Trophoblast cell (in vitro differentiated cells and primary cell): Measurements from ENCODE around the gene FLVCR2.

Experiments
- DNase-seq, 2 donors: peaks; one replicate each; pipeline ENCODE4 v3.0.0-alpha.2; 2016
- H2AFZ ChIP-seq: 2 replicates; pipeline ENCODE4 v1.6.1; 2013; ENCODE audit warnings: low read length, moderate library complexity, mild to moderate bottlenecking; ENCODE audit not compliant: insufficient read depth, poor library complexity
- H2AK5ac ChIP-seq: 2 replicates; pipeline ENCODE4 v1.6.1; 2013; ENCODE audit warnings: mild to moderate bottlenecking, low read length
- H2BK120ac ChIP-seq: 2 replicates; pipeline ENCODE4 v1.6.1; 2013; ENCODE audit warnings: low read length, mild to moderate bottlenecking, moderate library complexity; ENCODE audit not compliant: insufficient read depth, poor library complexity
- H2BK12ac ChIP-seq: 2 replicates; pipeline ENCODE4 v1.6.1; 2013; ENCODE audit warnings: mild to moderate bottlenecking, low read length, moderate library complexity
- H2BK5ac ChIP-seq: 2 replicates; pipeline ENCODE4 v1.6.1; 2013; ENCODE audit warnings: low read length, low read depth, moderate library complexity, mild to moderate bottlenecking; ENCODE audit not compliant: poor library complexity
- H3K14ac ChIP-seq: 2 replicates; pipeline ENCODE4 v1.6.1; 2013; ENCODE audit warnings: mild to moderate bottlenecking, low read length
- H3K18ac ChIP-seq: 2 replicates; pipeline ENCODE4 v1.6.1; 2013; ENCODE audit warnings: mild to moderate bottlenecking, low read length
- H3K23ac ChIP-seq: 2 replicates; pipeline ENCODE4 v1.6.1; 2013; ENCODE audit warnings: low read length
- H3K27ac ChIP-seq: 2 replicates; pipeline ENCODE4 v1.5.1; 2013; ENCODE audit warnings: low read depth, mild to moderate bottlenecking, inconsistent platforms, low read length, moderate library complexity
- H3K27me3 ChIP-seq: 2 replicates; pipeline ENCODE4 v1.6.1; 2013; ENCODE audit warnings: inconsistent platforms, mild to moderate bottlenecking, low read length, moderate library complexity; ENCODE audit not compliant: insufficient read depth
- H3K36me3 ChIP-seq, 2 experiments: 1 replicate in 1 of 2; 2 replicates in 1 of 2; pipeline ENCODE4 v1.6.1; 2013; ENCODE audit warnings: low read length in 2 of 2, mild to moderate bottlenecking in 2 of 2, moderate library complexity in 1 of 2; ENCODE audit not compliant: insufficient read depth in 2 of 2, control insufficient read depth in 1 of 2
- H3K4ac ChIP-seq: 2 replicates; pipeline ENCODE4 v1.6.1; 2013; ENCODE audit warnings: low read depth, mild to moderate bottlenecking, low read length, moderate library complexity
- H3K4me1 ChIP-seq, 2 experiments: 1 replicate in 1 of 2; 2 replicates in 1 of 2; pipeline ENCODE4 v1.6.1; 2013; ENCODE audit warnings: low read length in 2 of 2, mild to moderate bottlenecking in 2 of 2, moderate library complexity in 1 of 2; ENCODE audit not compliant: insufficient read depth in 2 of 2, control insufficient read depth in 1 of 2
- H3K4me2 ChIP-seq: 2 replicates; pipeline ENCODE4 v1.6.1; 2013; ENCODE audit warnings: inconsistent platforms, mild to moderate bottlenecking, low read length, moderate library complexity
- H3K4me3 ChIP-seq: 2 replicates; pipeline ENCODE4 v1.5.1; 2013; ENCODE audit warnings: mild to moderate bottlenecking, low read depth, low read length, inconsistent platforms
- H3K79me1 ChIP-seq: one replicate; pipeline ENCODE4 v1.6.1; 2013; ENCODE audit warnings: low read length
- H3K79me2 ChIP-seq: 2 replicates; pipeline ENCODE4 v1.6.1; 2013; ENCODE audit warnings: low read length, mild to moderate bottlenecking; ENCODE audit not compliant: control insufficient read depth, insufficient read depth, poor library complexity
- H3K9ac ChIP-seq: 2 replicates; pipeline ENCODE4 v1.6.1; 2013; ENCODE audit warnings: mild to moderate bottlenecking, low read length
- H3K9me3 ChIP-seq: 2 replicates; pipeline ENCODE4 v1.6.1; 2013; ENCODE audit warnings: low read depth, mild to moderate bottlenecking, control low read depth, inconsistent platforms, low read length; ENCODE audit not compliant: insufficient read depth
- H4K12ac ChIP-seq: 2 replicates; pipeline ENCODE4 v1.6.1; 2013; ENCODE audit warnings: low read depth, mild to moderate bottlenecking, low read length, moderate library complexity
- H4K8ac ChIP-seq: 2 replicates; pipeline ENCODE4 v1.6.1; 2013; ENCODE audit warnings: low read depth, mild to moderate bottlenecking, low read length, moderate library complexity
- H4K91ac ChIP-seq: one replicate; pipeline ENCODE4 v1.6.1; 2013; ENCODE audit warnings: low read depth, mild to moderate bottlenecking, low read length, moderate library complexity
- WGBS: extraction: QIAGEN DNeasy Blood & Tissue Kit; methylation state at CpG from one replicate; pipeline ENCODE4 v1.1.7; 2013; ENCODE audit warnings: missing lambda C conversion rate; ENCODE audit not compliant: insufficient read length, insufficient coverage; ENCODE audit errors: extremely low coverage; 5-methylcytosine and 5-hydroxymethylcytosine counted together

Gene FLVCR2

GRCh38 chr14:75558440-75558839 is 20.0 kb upstream of the FLVCR2 start:
- DNase-seq: peak in 1 of 2 donors; percentile 14
- no peak overlapping the region for H3K4me2 ChIP-seq
- no peak overlapping the region for H3K4ac ChIP-seq
- no peak overlapping the region for H3K9ac ChIP-seq
- no peak overlapping the region for H4K91ac ChIP-seq
- peaks cover 14 to 21% of the 10 kb centered on the region in 2 experiments for H3K4me1 ChIP-seq
- no peak overlapping the region for H2BK12ac ChIP-seq
- H2AFZ ChIP-seq: no peak overlapping the region
- H4K12ac ChIP-seq: no peak overlapping the region
- peaks cover 0 to 2% of the 10 kb centered on the region in 2 experiments for H3K36me3 ChIP-seq
- no peak overlapping the region for H2BK120ac ChIP-seq
- H2BK5ac ChIP-seq: no peak overlapping the region
- H3K23ac ChIP-seq: no peak overlapping the region
- H3K14ac ChIP-seq: no peak overlapping the region
- no CpG with 5 or more reads among the region's 5 CpGs for WGBS
- no peaks in the 10 kb centered on the region for H3K79me2 ChIP-seq
- no peak overlapping the region for H3K27ac ChIP-seq
- no peak overlapping the region for H2AK5ac ChIP-seq
- H3K9me3 ChIP-seq: peaks cover 7% of the 10 kb centered on the region
- H3K18ac ChIP-seq: no peak overlapping the region
- H3K4me3 ChIP-seq: no peak overlapping the region
- no peak overlapping the region for H4K8ac ChIP-seq
- H3K79me1 ChIP-seq: peaks cover 11% of the 10 kb centered on the region
- H3K27me3 ChIP-seq: no peaks in the 10 kb centered on the region

GRCh38 chr14:75559045-75559444 is 19.4 kb upstream of the FLVCR2 start:
- Histone ChIP-seq H3K18ac (no peak overlapping the region), H4K8ac (no peak overlapping the region), H3K4me3 (no peak overlapping the region), H3K4me2 (no peak overlapping the region), H3K9ac (no peak overlapping the region), H3K4me1 (peaks cover 13 to 18% of the 10 kb centered on the region in 2 experiments), H3K79me1 (peaks cover 10% of the 10 kb centered on the region), H3K27me3 (no peaks in the 10 kb centered on the region), H3K14ac (no peak overlapping the region), H2BK5ac (no peak overlapping the region), H2AK5ac (no peak overlapping the region), H4K91ac (no peak overlapping the region), H3K79me2 (no peaks in the 10 kb centered on the region), H3K36me3 (peaks cover 0 to 2% of the 10 kb centered on the region in 2 experiments), H3K27ac (no peak overlapping the region), H2BK12ac (no peak overlapping the region), H2AFZ (no peak overlapping the region), H3K23ac (no peak overlapping the region), H3K4ac (no peak overlapping the region), H4K12ac (no peak overlapping the region), H2BK120ac (no peak overlapping the region), H3K9me3 (peaks cover 7% of the 10 kb centered on the region)
- no peak for DNase-seq
- no CpG with 5 or more reads among the region's 6 CpGs for WGBS

GRCh38 chr14:75559451-75560222 is 18.8 kb upstream of the FLVCR2 start:
- H2BK120ac ChIP-seq: peak overlapping the region; percentile 8
- peak in 1 of 2 donors; percentile 59 for DNase-seq
- H3K18ac ChIP-seq: no peak overlapping the region
- no peaks in the 10 kb centered on the region for H3K27me3 ChIP-seq
- H3K9ac ChIP-seq: no peak overlapping the region
- H2BK12ac ChIP-seq: no peak overlapping the region
- H2AFZ ChIP-seq: no peak overlapping the region
- peaks cover 10 to 14% of the 10 kb centered on the region in 2 experiments for H3K4me1 ChIP-seq
- H2AK5ac ChIP-seq: no peak overlapping the region
- H4K12ac ChIP-seq: no peak overlapping the region
- no peak overlapping the region for H4K8ac ChIP-seq
- no peak overlapping the region for H3K4ac ChIP-seq
- H3K4me2 ChIP-seq: no peak overlapping the region
- no peak overlapping the region for H3K4me3 ChIP-seq
- H3K36me3 ChIP-seq: peaks cover 0 to 2% of the 10 kb centered on the region in 2 experiments
- H2BK5ac ChIP-seq: no peak overlapping the region
- no peaks in the 10 kb centered on the region for H3K79me2 ChIP-seq
- H3K23ac ChIP-seq: no peak overlapping the region
- H3K14ac ChIP-seq: no peak overlapping the region
- H3K27ac ChIP-seq: no peak overlapping the region
- no peak overlapping the region for H4K91ac ChIP-seq
- peaks cover 7% of the 10 kb centered on the region for H3K9me3 ChIP-seq
- H3K79me1 ChIP-seq: peaks cover 6% of the 10 kb centered on the region
- WGBS: no CpG with 5 or more reads among the region's 6 CpGs

GRCh38 chr14:75561013-75561432 is 17.4 kb upstream of the FLVCR2 start:
- H2BK120ac ChIP-seq: no peak overlapping the region
- H3K18ac ChIP-seq: no peak overlapping the region
- no peak overlapping the region for H2BK5ac ChIP-seq
- H3K27me3 ChIP-seq: no peaks in the 10 kb centered on the region
- peaks cover 4 to 7% of the 10 kb centered on the region in 2 experiments for H3K4me1 ChIP-seq
- no peak overlapping the region for H2BK12ac ChIP-seq
- H3K9ac ChIP-seq: no peak overlapping the region
- no peak overlapping the region for H3K27ac ChIP-seq
- no peak overlapping the region for H3K14ac ChIP-seq
- H4K91ac ChIP-seq: no peak overlapping the region
- no peak overlapping the region for H3K4me3 ChIP-seq
- peak; percentile 84 to 94 for DNase-seq
- H3K36me3 ChIP-seq: peaks cover 0 to 2% of the 10 kb centered on the region in 2 experiments
- H3K23ac ChIP-seq: no peak overlapping the region
- H4K12ac ChIP-seq: no peak overlapping the region
- H3K4me2 ChIP-seq: no peak overlapping the region
- H3K9me3 ChIP-seq: peaks cover 7% of the 10 kb centered on the region
- H4K8ac ChIP-seq: no peak overlapping the region
- no peak overlapping the region for H3K4ac ChIP-seq
- no peaks in the 10 kb centered on the region for H3K79me2 ChIP-seq
- H2AFZ ChIP-seq: no peak overlapping the region
- WGBS: no CpG with 5 or more reads among the region's 6 CpGs
- peaks cover 2% of the 10 kb centered on the region for H3K79me1 ChIP-seq
- no peak overlapping the region for H2AK5ac ChIP-seq
